Osteocyte (in vitro differentiated cells): ENCODE results near the gene NR2F1-AS1. TPM values are rescaled to one million over a fixed set of nuclear protein-coding genes. Genes with fewer than 3 reads are reported as not detected.

ENCODE experiments used
- DNase-seq: peaks from one replicate; pipeline ENCODE4 v3.0.0; 2021; ENCODE audit warnings: mixed read lengths; ENCODE audit not compliant: unreplicated experiment; ENCODE audit errors: extremely low spot score
- H3K27ac Mint-ChIP-seq: one replicate; pipeline ENCODE4 v1.8.0; 2021; ENCODE audit warnings: mild to moderate bottlenecking, mixed read lengths; ENCODE audit not compliant: unreplicated experiment
- H3K27me3 Mint-ChIP-seq: one replicate; pipeline ENCODE4 v1.8.0; 2021; ENCODE audit warnings: mixed read lengths; ENCODE audit not compliant: unreplicated experiment
- H3K36me3 Mint-ChIP-seq: one replicate; pipeline ENCODE4 v1.8.0; 2021; ENCODE audit warnings: mixed read lengths; ENCODE audit not compliant: unreplicated experiment
- H3K4me1 Mint-ChIP-seq: one replicate; pipeline ENCODE4 v1.8.0; 2021; ENCODE audit warnings: mixed read lengths; ENCODE audit not compliant: unreplicated experiment
- H3K4me3 Mint-ChIP-seq: one replicate; pipeline ENCODE4 v1.8.0; 2021; ENCODE audit warnings: mild to moderate bottlenecking, moderate library complexity, mixed read lengths; ENCODE audit not compliant: unreplicated experiment
- H3K9me3 Mint-ChIP-seq: one replicate; pipeline ENCODE4 v1.8.0; 2021; ENCODE audit warnings: mixed read lengths; ENCODE audit not compliant: unreplicated experiment
- CTCF ChIP-seq: fragments of 200-600 bp; sonication (generic); IDR thresholded peaks from 2 replicates; pipeline ENCODE4 v1.5.0; 2021; ENCODE audit warnings: antibody characterized with exemption, mild to moderate bottlenecking, moderate library complexity
- total RNA-seq: library from RNA; stranded (reverse); gene quantifications from 2 replicates; pipeline ENCODE4 v1.2.1, GENCODE V29; 2021

Gene NR2F1-AS1
- total RNA-seq, 1 donor from 2014 or later: 40.9 TPM

GRCh38 chr5:93611273-93611975, 30.4 kb upstream of the NR2F1-AS1 start:
- no peak overlapping the region for H3K27ac Mint-ChIP-seq
- peaks cover 38% of the 10 kb centered on the region for H3K27me3 Mint-ChIP-seq
- peaks cover 38% of the 10 kb centered on the region for H3K4me1 Mint-ChIP-seq
- no peak for TF ChIP-seq CTCF
- no peak for DNase-seq
- peaks cover 16% of the 10 kb centered on the region for H3K36me3 Mint-ChIP-seq
- H3K4me3 Mint-ChIP-seq: peak overlapping the region; percentile 64
- H3K9me3 Mint-ChIP-seq: no peaks in the 10 kb centered on the region

- no peaks in the 10 kb centered on the region for H3K9me3 Mint-ChIP-seq
- peaks cover 10% of the 10 kb centered on the region for H3K36me3 Mint-ChIP-seq
- H3K27ac Mint-ChIP-seq: no peak overlapping the region
- peaks cover 44% of the 10 kb centered on the region for H3K4me1 Mint-ChIP-seq
- H3K4me3 Mint-ChIP-seq: no peak overlapping the region
- TF ChIP-seq CTCF: no peak
- no peak for DNase-seq
- peaks cover 38% of the 10 kb centered on the region for H3K27me3 Mint-ChIP-seq
Observed at GRCh38 chr5:93610581-93611272, 29.7 kb upstream of the NR2F1-AS1 start.

- Mint-ChIP-seq H3K36me3 (peaks cover 7% of the 10 kb centered on the region), H3K27ac (no peak overlapping the region), H3K4me1 (peaks cover 53% of the 10 kb centered on the region), H3K27me3 (peaks cover 38% of the 10 kb centered on the region), H3K9me3 (no peaks in the 10 kb centered on the region), H3K4me3 (no peak overlapping the region)
- DNase-seq: no peak
- TF ChIP-seq CTCF: no peak
Observed at GRCh38 chr5:93609762-93610161, 28.7 kb upstream of the NR2F1-AS1 start.

- DNase-seq: no peak
- Mint-ChIP-seq H3K27me3 (peaks cover 38% of the 10 kb centered on the region), H3K4me1 (peaks cover 59% of the 10 kb centered on the region), H3K36me3 (peaks cover 4% of the 10 kb centered on the region), H3K9me3 (no peaks in the 10 kb centered on the region), H3K4me3 (no peak overlapping the region), H3K27ac (no peak overlapping the region)
- no peak for TF ChIP-seq CTCF
Observed at GRCh38 chr5:93608855-93609254, 27.8 kb upstream of the NR2F1-AS1 start.
